HCT116 (cell line): Measurements from ENCODE around the gene F10. TPM values are rescaled to one million over a fixed set of nuclear protein-coding genes. Genes with fewer than 3 reads are reported as not detected.

Experiments used
- ATAC-seq: fragments of 200-7000 bp; cut with Tn5 transposase; 2 replicates; pipeline ENCODE4 v1.9.1; 2020; ENCODE audit warnings: mild to moderate bottlenecking, moderate library complexity
- BruUV-seq: library from RNA; stranded (reverse); fragments of 400-500 nt; replicated peaks from 2 replicates; lab custom pipeline; 2021; lab: Mats Ljungman, UMichigan
- CTCF ChIA-PET: fragments of 300-600 bp; sonication (Branson Sonifier 250); formaldehyde crosslinking; loops from one replicate; lab custom pipeline; 2021; ENCODE audit warnings: antibody characterized with exemption; lab: Charles Lee
- POLR2A ChIA-PET: fragments of 300-600, 350-600 bp; sonication (Branson Sonifier 250); formaldehyde crosslinking; loops from one replicate; lab custom pipeline; 2021; ENCODE audit warnings: antibody characterized with exemption; lab: Charles Lee
- RAD21 ChIA-PET, 2 experiments: fragments of 300-600 bp; sonication (Branson Sonifier 250); formaldehyde crosslinking; loops; one replicate each; lab custom pipeline; 2023; ENCODE audit warnings: low total read pairs in 2 of 2; ENCODE audit not compliant: uncharacterized antibody in 2 of 2, unreplicated experiment in 2 of 2, low non-redundant PET in 1 of 2; lab: Charles Lee
- DNase-seq: peaks from one replicate; pipeline ENCODE4 v3.0.0-alpha.2; 2010; ENCODE audit warnings: low read depth, low spot score
- H2AFZ ChIP-seq: fragments of 200-600 bp; shearing (Covaris generic), sonication (generic); 2 replicates; pipeline ENCODE4 v1.6.1; 2017; ENCODE audit warnings: low read depth, mixed run types, mixed read lengths, antibody characterized with exemption, low read length; ENCODE audit not compliant: poor library complexity, severe bottlenecking
- H3K27ac ChIP-seq: 2 replicates; pipeline ENCODE4 v1.5.1; 2012; ENCODE audit warnings: low read depth, low read length
- H3K27me3 ChIP-seq: fragments of 200-600 bp; sonication (generic); 2 replicates; pipeline ENCODE4 v1.6.1; 2016; ENCODE audit warnings: mixed run types, low read length, mixed read lengths; ENCODE audit not compliant: insufficient read depth
- H3K36me3 ChIP-seq, 2 experiments: fragments of 200-500 bp in 1 of 2; fragments of 200-600 bp in 1 of 2; sonication (Bioruptor generic) in 1 of 2; sonication (generic) in 1 of 2; 2 replicates each; pipeline versions ENCODE4 v1.5.1 to v1.6.1; 2014 to 2016; ENCODE audit warnings: low read length in 2 of 2, inconsistent platforms in 1 of 2, mixed read lengths in 1 of 2, mixed run types in 1 of 2; ENCODE audit not compliant: insufficient read depth in 2 of 2, control insufficient read depth in 1 of 2
- H3K4me1 ChIP-seq, 2 experiments: fragments of 200-600 bp in 1 of 2; sonication (generic) in 1 of 2; 2 replicates each; pipeline versions ENCODE4 v1.5.1 to v1.6.1; 2012 to 2017; ENCODE audit warnings: low read length in 2 of 2, inconsistent platforms in 1 of 2, mild to moderate bottlenecking in 1 of 2, mixed read lengths in 1 of 2, mixed run types in 1 of 2, moderate library complexity in 1 of 2; ENCODE audit not compliant: insufficient read depth in 2 of 2, control insufficient read depth in 1 of 2
- H3K4me2 ChIP-seq: fragments of 200-600 bp; sonication (generic); 2 replicates; pipeline ENCODE4 v1.6.1; 2017; ENCODE audit warnings: mixed run types, low read length, mixed read lengths
- H3K4me3 ChIP-seq, 2 experiments: fragments of 200-600 bp in 1 of 2; sonication (generic) in 1 of 2; replicated peaks in 1 of 2; 2 replicates each; pipeline ENCODE4 v1.5.1; 2011 to 2016; ENCODE audit warnings: low read length in 2 of 2, control low read depth in 1 of 2, low read depth in 1 of 2, mild to moderate bottlenecking in 1 of 2, mixed read lengths in 1 of 2, mixed run types in 1 of 2
- H3K79me2 ChIP-seq: fragments of 200-600 bp; sonication (generic); 2 replicates; pipeline ENCODE4 v1.6.1; 2017; ENCODE audit warnings: mild to moderate bottlenecking, mixed run types, low read length, moderate library complexity, mixed read lengths; ENCODE audit not compliant: insufficient read depth
- H3K9ac ChIP-seq: fragments of 200-600 bp; sonication (generic); 2 replicates; pipeline ENCODE4 v1.6.1; 2016; ENCODE audit warnings: low read length, mixed read lengths
- H3K9me2 ChIP-seq: fragments of 200-600 bp; sonication (generic), shearing (Covaris generic); 2 replicates; pipeline ENCODE4 v1.6.1; 2017; ENCODE audit warnings: mixed run types, mild to moderate bottlenecking, moderate library complexity; ENCODE audit not compliant: insufficient read depth
- H3K9me3 ChIP-seq, 2 experiments: fragments of 200-500 bp in 1 of 2; fragments of 200-600 bp in 1 of 2; sonication (Bioruptor generic) in 1 of 2; sonication (generic) in 1 of 2; 2 replicates each; pipeline ENCODE4 v1.6.1; 2014 to 2017; ENCODE audit warnings: low read length in 2 of 2, mixed read lengths in 2 of 2, inconsistent platforms in 1 of 2, low read depth in 1 of 2, mild to moderate bottlenecking in 1 of 2, mixed run types in 1 of 2, moderate library complexity in 1 of 2; ENCODE audit not compliant: control insufficient read depth in 1 of 2, insufficient read depth in 1 of 2
- H4K20me1 ChIP-seq: fragments of 200-600 bp; sonication (generic), shearing (Covaris generic); 2 replicates; pipeline ENCODE4 v1.6.1; 2017; ENCODE audit warnings: mixed run types, mild to moderate bottlenecking, moderate library complexity; ENCODE audit not compliant: insufficient read depth
- CBX3 ChIP-seq: IDR thresholded peaks from 2 replicates; pipeline ENCODE4 v1.6.1; 2012; ENCODE audit warnings: low read depth
- CEBPB ChIP-seq: IDR thresholded peaks from 2 replicates; pipeline ENCODE4 v1.6.1; 2012; ENCODE audit warnings: low read depth
- CTCF ChIP-seq, 3 experiments: fragments of 200-600 bp in 1 of 3; sonication (generic) in 1 of 3; IDR thresholded peaks in 2 of 3; conservative IDR thresholded peaks in 1 of 3; 2 replicates each; pipeline ENCODE4 v1.5.1; 2012 to 2017; ENCODE audit warnings: low read depth in 2 of 3, low read length in 2 of 3, antibody characterized with exemption in 1 of 3, borderline replicate concordance in 1 of 3, control low read depth in 1 of 3, mild to moderate bottlenecking in 1 of 3, mixed read lengths in 1 of 3, mixed run types in 1 of 3, moderate library complexity in 1 of 3; ENCODE audit not compliant: insufficient read depth in 1 of 3
- POLR2A ChIP-seq: IDR thresholded peaks from 2 replicates; pipeline ENCODE4 v1.7.0; 2011; ENCODE audit warnings: borderline replicate concordance; ENCODE audit not compliant: insufficient read depth, insufficient read length; ENCODE audit errors: extremely low read depth
- RAD21 ChIP-seq: IDR thresholded peaks from 2 replicates; pipeline ENCODE4 v1.6.1; 2012; ENCODE audit warnings: low read depth, mild to moderate bottlenecking
- SIN3A ChIP-seq: IDR thresholded peaks from 2 replicates; pipeline ENCODE4 v1.6.1; 2012; ENCODE audit warnings: low read depth
- SRF ChIP-seq: IDR thresholded peaks from 2 replicates; pipeline ENCODE4 v1.6.1; 2012; ENCODE audit warnings: low read depth
- TCF7L2 ChIP-seq: IDR thresholded peaks from 2 replicates; pipeline ENCODE4 v1.7.0; 2011; ENCODE audit warnings: borderline replicate concordance, inconsistent platforms; ENCODE audit not compliant: insufficient read depth, insufficient read length; ENCODE audit errors: extremely low read depth
- YY1 ChIP-seq: IDR thresholded peaks from 2 replicates; pipeline ENCODE4 v1.6.1; 2011; ENCODE audit warnings: low read length, low read depth, moderate library complexity, mild to moderate bottlenecking; ENCODE audit not compliant: insufficient replicate concordance; ENCODE audit errors: extremely low read depth
- ZBTB33 ChIP-seq: IDR thresholded peaks from 2 replicates; pipeline ENCODE4 v1.6.1; 2011; ENCODE audit warnings: mild to moderate bottlenecking, low read length, moderate library complexity; ENCODE audit not compliant: insufficient replicate concordance; ENCODE audit errors: extremely low read depth
- intact Hi-C: fragments of 100-400 bp; cut with micrococcal nuclease; formaldehyde crosslinking; loops from 2 replicates; pipeline ENCODE4 v1.10.0; 2022
- total RNA-seq: library from RNA; stranded (reverse); gene quantifications from one replicate; pipeline ENCODE4 v1.2.1, GENCODE V29; 2021; ENCODE audit not compliant: unreplicated experiment

F10 gene
- total RNA-seq, 1 experiment from 2014 or later = 4.0 TPM

- no peaks in the 10 kb centered on the region for H3K9me3 ChIP-seq
- no peak overlapping the region for H3K4me3 ChIP-seq
- no peaks in the 10 kb centered on the region for H3K4me1 ChIP-seq
- H2AFZ ChIP-seq = no peak overlapping the region
- ChIA-PET POLR2A (no interaction called here), RAD21 (no interaction called here), CTCF (no interaction called here)
- H3K79me2 ChIP-seq = no peaks in the 10 kb centered on the region
- peaks cover 5% of the 10 kb centered on the region; the same call in 1 of the 2 replicates for H3K27me3 ChIP-seq
- intact Hi-C loops = no loop called here
- H3K27ac ChIP-seq = no peak overlapping the region
- ATAC-seq (no peak), DNase-seq (no peak)
- no peaks in the 10 kb centered on the region for H3K36me3 ChIP-seq
- TF ChIP-seq YY1 (no peak), RAD21 (no peak), SRF (no peak), TCF7L2 (no peak), POLR2A (no peak), CBX3 (no peak), CTCF (IDR thresholded peaks at IDR 0.05 in 2 of 3, conservative IDR thresholded peaks at IDR 0.05 in 1 of 3; ENCODE audit: borderline replicate concordance in 1 of 3, insufficient read depth in 1 of 3, low read depth in 2 of 3, low read length in 2 of 3) (no peak), SIN3A (no peak), CEBPB (no peak), ZBTB33 (no peak)
- no peak overlapping the region for H3K9ac ChIP-seq
- no peaks in the 10 kb centered on the region for H3K9me2 ChIP-seq
- H4K20me1 ChIP-seq = no peaks in the 10 kb centered on the region
- no peak overlapping the region for H3K4me2 ChIP-seq
- no TSS peak for BruUV-seq
These were observed 28.2 kb upstream of the F10 start for GRCh38 chr13:113094410-113094800.
